Gastroesophageal sphincter (tissue), 3 donors: ENCODE measurements around the gene NFAT5.

Experiments used
- POLR2A ChIP-seq, 2 donors: fragments of 450-650 bp; IDR thresholded peaks; one replicate each; pipeline ENCODE4 v1.6.1; 2017; ENCODE audit warnings: antibody characterized with exemption in 2 of 2, mild to moderate bottlenecking in 2 of 2, moderate library complexity in 1 of 2
- TF ChIP-seq, protein P1 (sequence below), 4 experiments: fragments of 200-600 bp in 2 of 4; fragments of 450-650 bp in 2 of 4; sonication (generic) in 1 of 4; IDR thresholded peaks; one replicate each; pipeline ENCODE4 v1.5.1; 2017 to 2019; ENCODE audit warnings: antibody characterized with exemption in 4 of 4, mild to moderate bottlenecking in 2 of 4, moderate library complexity in 2 of 4

DNA sequence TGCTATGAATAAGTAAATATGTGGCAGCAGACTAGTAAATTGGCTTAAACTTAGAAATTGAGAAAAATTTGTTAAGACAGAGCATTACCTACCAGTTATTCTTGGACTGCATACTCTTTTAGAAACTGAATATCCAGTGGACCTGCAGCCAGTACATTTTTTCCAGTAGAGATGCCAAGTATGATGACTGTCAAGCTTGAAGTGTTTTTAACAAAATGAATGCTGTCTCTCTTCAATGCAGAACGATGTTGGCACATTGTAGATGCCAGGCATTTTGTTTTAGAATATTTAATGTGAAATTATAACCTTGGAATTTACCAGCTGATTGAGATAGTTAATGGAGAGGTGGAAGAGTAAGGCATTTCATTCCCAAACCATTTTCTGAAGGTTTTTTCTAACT lies 52.5 kb downstream of the NFAT5 start:
- TF ChIP-seq, protein P1, sequence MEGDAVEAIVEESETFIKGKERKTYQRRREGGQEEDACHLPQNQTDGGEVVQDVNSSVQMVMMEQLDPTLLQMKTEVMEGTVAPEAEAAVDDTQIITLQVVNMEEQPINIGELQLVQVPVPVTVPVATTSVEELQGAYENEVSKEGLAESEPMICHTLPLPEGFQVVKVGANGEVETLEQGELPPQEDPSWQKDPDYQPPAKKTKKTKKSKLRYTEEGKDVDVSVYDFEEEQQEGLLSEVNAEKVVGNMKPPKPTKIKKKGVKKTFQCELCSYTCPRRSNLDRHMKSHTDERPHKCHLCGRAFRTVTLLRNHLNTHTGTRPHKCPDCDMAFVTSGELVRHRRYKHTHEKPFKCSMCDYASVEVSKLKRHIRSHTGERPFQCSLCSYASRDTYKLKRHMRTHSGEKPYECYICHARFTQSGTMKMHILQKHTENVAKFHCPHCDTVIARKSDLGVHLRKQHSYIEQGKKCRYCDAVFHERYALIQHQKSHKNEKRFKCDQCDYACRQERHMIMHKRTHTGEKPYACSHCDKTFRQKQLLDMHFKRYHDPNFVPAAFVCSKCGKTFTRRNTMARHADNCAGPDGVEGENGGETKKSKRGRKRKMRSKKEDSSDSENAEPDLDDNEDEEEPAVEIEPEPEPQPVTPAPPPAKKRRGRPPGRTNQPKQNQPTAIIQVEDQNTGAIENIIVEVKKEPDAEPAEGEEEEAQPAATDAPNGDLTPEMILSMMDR (IDR thresholded peaks at IDR 0.05): no peak
- no peak for TF ChIP-seq POLR2A (IDR thresholded peaks at IDR 0.05)
